HL-60 (cell line): ENCODE data around the gene PNMA1.

Experiments
- CTCF ChIP-seq: IDR thresholded peaks from one replicate; pipeline ENCODE4 v1.5.1; 2011; ENCODE audit warnings: low read length, control low read depth, inconsistent platforms; ENCODE audit not compliant: insufficient read depth
- GABPA ChIP-seq: IDR thresholded peaks from 2 replicates; pipeline ENCODE4 v1.6.1; 2012; ENCODE audit warnings: low read depth
- POLR2AphosphoS5 ChIP-seq: IDR thresholded peaks from 2 replicates; pipeline ENCODE4 v1.6.1; 2012; ENCODE audit warnings: low read depth
- REST ChIP-seq: IDR thresholded peaks from 2 replicates; pipeline ENCODE4 v1.6.1; 2012; ENCODE audit warnings: low read depth; ENCODE audit not compliant: insufficient replicate concordance
- SPI1 ChIP-seq: IDR thresholded peaks from 2 replicates; pipeline ENCODE4 v1.6.1; 2012; ENCODE audit warnings: low read depth, mild to moderate bottlenecking, borderline replicate concordance

DNA sequence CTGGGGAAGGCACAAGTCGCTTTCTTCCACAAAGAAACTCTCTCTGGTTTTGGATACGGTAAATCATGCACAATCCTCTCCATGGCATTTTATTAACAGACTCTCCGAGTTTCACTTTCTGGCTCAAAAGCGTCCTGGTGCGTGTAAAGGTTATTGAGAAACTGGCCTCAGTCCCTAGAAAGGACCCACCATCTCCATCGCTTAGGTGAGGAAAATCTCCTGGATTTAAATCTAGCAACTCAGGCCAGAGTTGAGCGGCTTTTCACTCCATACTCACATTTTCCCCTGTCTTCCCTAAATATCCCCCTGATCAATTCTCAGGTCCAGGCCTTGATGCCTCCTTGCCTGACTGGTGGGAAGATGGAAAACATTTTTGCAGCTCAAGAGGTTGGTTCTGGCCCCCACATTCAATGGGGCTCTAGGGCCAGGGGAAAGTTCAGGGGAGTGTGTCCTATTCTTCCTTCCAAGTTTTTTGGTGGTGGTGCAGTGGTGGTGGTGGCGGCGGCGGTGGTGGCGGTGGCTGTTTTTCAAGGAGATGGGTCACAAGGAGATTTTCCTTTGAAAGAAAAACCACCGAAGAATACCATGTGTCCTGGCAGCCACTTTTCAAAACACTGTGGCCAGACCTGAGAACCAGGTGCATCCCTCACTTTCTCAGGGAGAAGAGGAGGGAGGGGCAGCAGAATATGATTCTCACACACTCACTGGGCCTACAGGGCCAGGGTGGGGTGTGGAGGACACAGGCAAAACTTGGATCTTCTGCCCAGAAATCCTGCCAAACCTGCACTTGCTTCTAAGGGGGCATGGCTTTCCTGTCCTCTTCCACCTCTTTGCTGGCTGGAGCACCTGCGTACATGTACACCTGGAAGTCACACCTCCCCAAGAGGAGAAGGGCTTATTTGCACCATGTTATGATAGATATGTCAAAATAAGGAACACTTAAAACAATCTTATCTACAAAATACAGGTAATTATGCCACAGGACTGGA, 46.7 kb upstream of the PNMA1 start:
- TF ChIP-seq CTCF: no peak
- TF ChIP-seq REST: no peak
- no peak for TF ChIP-seq POLR2AphosphoS5
- no peak for TF ChIP-seq SPI1
- TF ChIP-seq GABPA: no peak
